Osteoblast (primary cell): ENCODE data around the gene SEMG2. TPM values are rescaled to one million over a fixed set of nuclear protein-coding genes. Genes with fewer than 3 reads are reported as not detected.

Experiments used
- DNase-seq: peaks from one replicate; pipeline ENCODE4 v3.0.0; 2011; ENCODE audit warnings: low spot score, mixed read lengths; ENCODE audit not compliant: insufficient read length; ENCODE audit errors: missing footprints
- H2AFZ ChIP-seq: 2 replicates; pipeline ENCODE4 v1.6.0; 2011; ENCODE audit warnings: mild to moderate bottlenecking, low read length
- H3K27ac ChIP-seq: 2 replicates; pipeline ENCODE4 v1.5.1; 2011; ENCODE audit warnings: mild to moderate bottlenecking, low read depth, low read length, moderate library complexity
- H3K27me3 ChIP-seq: 2 replicates; pipeline ENCODE4 v1.6.0; 2012; ENCODE audit warnings: mild to moderate bottlenecking, control low read depth, inconsistent platforms, low read length, moderate library complexity; ENCODE audit not compliant: insufficient read depth
- H3K36me3 ChIP-seq: 2 replicates; pipeline ENCODE4 v1.5.1; 2011; ENCODE audit warnings: mild to moderate bottlenecking, low read length, control low read depth, moderate library complexity; ENCODE audit not compliant: insufficient read depth
- H3K4me1 ChIP-seq: 2 replicates; pipeline ENCODE4 v1.5.1; 2011; ENCODE audit warnings: mild to moderate bottlenecking, low read length, control low read depth, moderate library complexity; ENCODE audit not compliant: insufficient read depth
- H3K4me2 ChIP-seq: 2 replicates; pipeline ENCODE4 v1.6.0; 2011; ENCODE audit warnings: mild to moderate bottlenecking, low read length; ENCODE audit not compliant: insufficient read depth
- H3K4me3 ChIP-seq: fragments of 200-600 bp; sonication (generic); 3 replicates; pipeline ENCODE4 v1.5.1; 2012; ENCODE audit warnings: mild to moderate bottlenecking, low read length, inconsistent platforms; ENCODE audit not compliant: insufficient read depth
- H3K79me2 ChIP-seq: 2 replicates; pipeline ENCODE4 v1.6.0; 2012; ENCODE audit warnings: mild to moderate bottlenecking, low read length, control low read depth, inconsistent platforms; ENCODE audit not compliant: insufficient read depth
- H3K9me3 ChIP-seq: 2 replicates; pipeline ENCODE4 v1.5.1; 2011; ENCODE audit warnings: low read depth, low read length, control low read depth
- H4K20me1 ChIP-seq: 2 replicates; pipeline ENCODE4 v1.6.0; 2012; ENCODE audit warnings: mild to moderate bottlenecking, low read length, control low read depth; ENCODE audit not compliant: insufficient read depth
- CTCF ChIP-seq: IDR thresholded peaks from 2 replicates; pipeline ENCODE4 v1.5.1; 2011; ENCODE audit warnings: mild to moderate bottlenecking, low read depth, low read length, moderate library complexity; ENCODE audit errors: extremely low read depth
- total RNA-seq: library from RNA; depleted of rRNA; stranded (reverse); fragments of >200 nt; gene quantifications from 2 replicates; pipeline ENCODE4 v1.2.3, GENCODE V29; 2012

The SEMG2 gene
- total RNA-seq, 1 donor: not detected

- peaks cover 29% of the 10 kb centered on the region for H3K27me3 ChIP-seq
- DNase-seq: no peak
- H4K20me1 ChIP-seq: no peaks in the 10 kb centered on the region
- no peaks in the 10 kb centered on the region for H3K36me3 ChIP-seq
- no peak for TF ChIP-seq CTCF
- H2AFZ ChIP-seq: no peak overlapping the region
- H3K4me2 ChIP-seq: no peak overlapping the region
- H3K4me3 ChIP-seq: no peak overlapping the region
- no peak overlapping the region for H3K27ac ChIP-seq
- H3K79me2 ChIP-seq: no peaks in the 10 kb centered on the region
- no peaks in the 10 kb centered on the region for H3K9me3 ChIP-seq
- no peaks in the 10 kb centered on the region for H3K4me1 ChIP-seq
Observed at GRCh38 chr20:45263556-45264266, 42.5 kb downstream of the SEMG2 start.

GRCh38 chr20:45266977-45267376 is 45.8 kb downstream of the SEMG2 start:
- TF ChIP-seq CTCF: no peak
- Histone ChIP-seq H3K79me2 (no peaks in the 10 kb centered on the region), H4K20me1 (no peaks in the 10 kb centered on the region), H3K27me3 (peaks cover 25% of the 10 kb centered on the region), H3K27ac (no peak overlapping the region), H3K4me3 (no peak overlapping the region), H2AFZ (no peak overlapping the region), H3K9me3 (no peaks in the 10 kb centered on the region), H3K4me1 (no peaks in the 10 kb centered on the region), H3K36me3 (no peaks in the 10 kb centered on the region), H3K4me2 (no peak overlapping the region)
- DNase-seq: no peak

- no peak overlapping the region for H3K4me2 ChIP-seq
- no peaks in the 10 kb centered on the region for H3K36me3 ChIP-seq
- H3K79me2 ChIP-seq: no peaks in the 10 kb centered on the region
- no peaks in the 10 kb centered on the region for H3K4me1 ChIP-seq
- H3K4me3 ChIP-seq: no peak overlapping the region
- TF ChIP-seq CTCF: no peak
- H3K27me3 ChIP-seq: peaks cover 34% of the 10 kb centered on the region
- no peaks in the 10 kb centered on the region for H4K20me1 ChIP-seq
- H3K27ac ChIP-seq: no peak overlapping the region
- no peaks in the 10 kb centered on the region for H3K9me3 ChIP-seq
- no peak for DNase-seq
- no peak overlapping the region for H2AFZ ChIP-seq
Observed at GRCh38 chr20:45268531-45268930, 47.4 kb downstream of the SEMG2 start.

- H3K4me1 ChIP-seq: no peaks in the 10 kb centered on the region
- H3K9me3 ChIP-seq: no peaks in the 10 kb centered on the region
- no peaks in the 10 kb centered on the region for H3K79me2 ChIP-seq
- no peak for TF ChIP-seq CTCF
- H2AFZ ChIP-seq: no peak overlapping the region
- H4K20me1 ChIP-seq: no peaks in the 10 kb centered on the region
- no peak overlapping the region for H3K4me3 ChIP-seq
- no peaks in the 10 kb centered on the region for H3K36me3 ChIP-seq
- no peak overlapping the region for H3K4me2 ChIP-seq
- H3K27me3 ChIP-seq: peaks cover 34% of the 10 kb centered on the region
- no peak overlapping the region for H3K27ac ChIP-seq
- DNase-seq: no peak
Observed at GRCh38 chr20:45269056-45269455, 47.9 kb downstream of the SEMG2 start.
